Mucosa of rectum (tissue), 2 donors: Measurements from ENCODE around the gene CMTM8.
"Not testable (repeated sequence)": the region's sequence is repeated elsewhere in the genome, so short reads cannot be mapped to it uniquely, and the experiment has no call there.

Experiments
- H3K27ac ChIP-seq, 2 donors: one replicate each; pipeline ENCODE4 v1.7.0; 2013; ENCODE audit warnings: inconsistent platforms in 2 of 2, low read depth in 2 of 2, low read length in 2 of 2
- H3K27me3 ChIP-seq, 2 donors: one replicate each; pipeline ENCODE4 v1.7.0; 2013; ENCODE audit warnings: low read length in 2 of 2; ENCODE audit not compliant: control insufficient read depth in 2 of 2, insufficient read depth in 2 of 2
- H3K36me3 ChIP-seq, 2 donors: one replicate each; pipeline ENCODE4 v1.7.0; 2013; ENCODE audit warnings: low read length in 2 of 2; ENCODE audit not compliant: control insufficient read depth in 2 of 2, insufficient read depth in 2 of 2
- H3K4me1 ChIP-seq, 2 donors: one replicate each; pipeline ENCODE4 v1.7.0; 2013; ENCODE audit warnings: low read length in 2 of 2, mild to moderate bottlenecking in 1 of 2; ENCODE audit not compliant: control insufficient read depth in 2 of 2, insufficient read depth in 2 of 2
- H3K4me3 ChIP-seq, 2 donors: one replicate each; pipeline ENCODE4 v1.7.0; 2013; ENCODE audit warnings: low read length in 2 of 2
- H3K9ac ChIP-seq, 2 donors: one replicate each; pipeline ENCODE4 v1.7.0; 2013; ENCODE audit warnings: low read length in 2 of 2, low read depth in 1 of 2, mild to moderate bottlenecking in 1 of 2
- H3K9me3 ChIP-seq, 2 donors: one replicate each; pipeline ENCODE4 v1.7.0; 2013; ENCODE audit warnings: low read length in 2 of 2; ENCODE audit not compliant: control insufficient read depth in 2 of 2
- donor health status: healthy.
- donor health status: Normal muscosa, but diverticular disease.

CMTM8 gene

DNA sequence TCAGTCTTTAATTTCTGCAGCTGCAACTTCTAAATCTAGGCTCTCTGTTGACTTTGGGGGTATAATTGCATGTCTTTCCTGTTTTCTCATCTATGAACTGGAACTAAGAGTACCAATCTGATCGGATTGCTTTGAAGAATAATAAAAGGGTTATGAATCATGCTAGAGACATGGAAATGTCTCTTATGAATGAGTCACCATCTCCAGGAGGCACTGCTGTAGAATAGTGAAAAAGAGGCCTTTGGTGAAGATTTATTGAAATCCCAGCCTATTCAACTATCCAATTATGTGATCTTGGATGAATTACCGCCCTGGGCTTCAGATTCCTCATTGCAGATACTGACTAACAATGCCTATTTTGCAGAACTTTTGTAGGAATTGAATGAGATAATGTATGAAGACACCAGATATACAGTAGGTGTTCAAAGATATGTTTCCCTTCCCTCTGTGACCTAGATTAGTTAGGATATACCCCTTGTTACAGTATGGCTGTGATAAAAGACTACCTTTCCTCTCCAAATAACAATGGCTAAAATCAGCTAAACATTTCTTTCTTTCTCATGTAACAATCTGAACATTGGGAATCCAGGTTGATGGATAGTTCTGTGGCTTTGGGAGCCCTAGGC is 11.5 kb upstream of the CMTM8 start:
- Histone ChIP-seq H3K27me3 (no peaks in the 10 kb centered on the region), H3K27ac (no peak overlapping the region), H3K4me1 (no peaks in the 10 kb centered on the region), H3K9me3 (no peaks in the 10 kb centered on the region), H3K9ac (no peak overlapping the region), H3K36me3 (no peaks in the 10 kb centered on the region), H3K4me3 (no peak overlapping the region)

DNA sequence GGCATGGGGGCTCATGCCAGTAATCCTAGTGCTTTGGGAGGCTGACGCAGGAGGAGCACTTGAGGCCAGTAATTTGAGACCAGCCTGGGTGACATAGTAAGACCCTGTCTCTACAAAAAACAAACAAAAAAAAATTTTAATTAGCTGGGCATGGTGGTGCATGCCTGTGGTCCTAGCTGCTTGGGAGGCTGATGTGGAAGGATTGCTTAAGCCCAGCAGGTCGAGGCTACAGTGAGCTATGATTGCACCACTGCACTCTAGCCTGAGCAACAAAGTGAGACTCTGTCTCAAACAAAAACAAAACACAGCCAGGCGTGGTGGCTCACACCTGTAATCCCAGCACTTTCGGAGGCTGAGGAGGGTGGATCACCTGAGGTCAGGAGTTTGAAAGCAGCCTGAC is 9.7 kb upstream of the CMTM8 start:
- H3K9me3 ChIP-seq, H3K9ac ChIP-seq, H3K4me3 ChIP-seq, H3K27ac ChIP-seq, H3K36me3 ChIP-seq, H3K27me3 ChIP-seq, H3K4me1 ChIP-seq: not testable (repeated sequence)

DNA sequence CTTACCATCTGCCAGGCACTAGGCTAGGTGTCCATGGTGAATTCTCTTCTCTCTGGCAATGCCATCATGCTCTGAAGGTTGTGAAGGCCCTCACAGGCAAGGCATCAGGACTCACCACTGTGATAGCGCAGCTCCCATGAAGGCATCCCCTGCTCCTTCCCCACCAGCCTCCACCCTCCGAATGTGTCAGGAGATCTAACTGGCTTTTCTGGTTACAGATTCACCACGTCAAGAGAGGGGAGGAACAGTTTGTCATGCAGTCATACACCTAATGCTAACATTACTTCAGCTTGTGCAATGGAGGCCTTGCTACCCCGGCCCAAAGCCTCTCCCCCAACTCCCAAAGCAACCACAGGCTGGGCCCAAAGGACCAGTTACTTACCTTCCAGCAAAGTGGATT is 8.9 kb upstream of the CMTM8 start:
- no peaks in the 10 kb centered on the region for H3K27me3 ChIP-seq
- H3K36me3 ChIP-seq = no peaks in the 10 kb centered on the region
- no peak overlapping the region for H3K9ac ChIP-seq
- no peaks in the 10 kb centered on the region for H3K9me3 ChIP-seq
- no peak overlapping the region for H3K27ac ChIP-seq
- H3K4me3 ChIP-seq = no peak overlapping the region
- H3K4me1 ChIP-seq = no peaks in the 10 kb centered on the region

DNA sequence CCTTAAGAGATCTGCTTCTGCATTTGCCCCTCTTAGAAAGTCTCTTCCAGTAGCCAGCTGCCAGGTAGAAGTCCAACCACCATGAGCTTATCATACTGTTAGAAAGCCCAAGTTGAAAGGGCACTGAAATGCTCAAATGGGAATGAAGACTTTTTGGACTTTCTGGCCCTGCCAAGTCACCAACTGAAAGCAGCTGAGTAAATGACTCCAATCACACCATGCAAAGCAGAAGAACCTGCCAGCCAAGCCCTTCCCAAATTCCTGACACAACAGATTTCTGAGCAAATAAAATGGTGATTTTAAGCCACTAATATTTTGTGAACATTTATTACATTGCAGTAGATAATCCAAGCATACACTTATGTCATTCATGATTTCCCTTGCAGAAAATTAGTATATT is 2.1 kb upstream of the CMTM8 start:
- H3K27ac ChIP-seq = no peak overlapping the region
- H3K9me3 ChIP-seq = no peaks in the 10 kb centered on the region
- H3K4me1 ChIP-seq = peaks cover 3 to 10% of the 10 kb centered on the region in 2 donors
- H3K9ac ChIP-seq = no peak overlapping the region
- no peaks in the 10 kb centered on the region for H3K36me3 ChIP-seq
- peaks cover 0 to 3% of the 10 kb centered on the region in 2 donors for H3K27me3 ChIP-seq
- H3K4me3 ChIP-seq = no peak overlapping the region

DNA sequence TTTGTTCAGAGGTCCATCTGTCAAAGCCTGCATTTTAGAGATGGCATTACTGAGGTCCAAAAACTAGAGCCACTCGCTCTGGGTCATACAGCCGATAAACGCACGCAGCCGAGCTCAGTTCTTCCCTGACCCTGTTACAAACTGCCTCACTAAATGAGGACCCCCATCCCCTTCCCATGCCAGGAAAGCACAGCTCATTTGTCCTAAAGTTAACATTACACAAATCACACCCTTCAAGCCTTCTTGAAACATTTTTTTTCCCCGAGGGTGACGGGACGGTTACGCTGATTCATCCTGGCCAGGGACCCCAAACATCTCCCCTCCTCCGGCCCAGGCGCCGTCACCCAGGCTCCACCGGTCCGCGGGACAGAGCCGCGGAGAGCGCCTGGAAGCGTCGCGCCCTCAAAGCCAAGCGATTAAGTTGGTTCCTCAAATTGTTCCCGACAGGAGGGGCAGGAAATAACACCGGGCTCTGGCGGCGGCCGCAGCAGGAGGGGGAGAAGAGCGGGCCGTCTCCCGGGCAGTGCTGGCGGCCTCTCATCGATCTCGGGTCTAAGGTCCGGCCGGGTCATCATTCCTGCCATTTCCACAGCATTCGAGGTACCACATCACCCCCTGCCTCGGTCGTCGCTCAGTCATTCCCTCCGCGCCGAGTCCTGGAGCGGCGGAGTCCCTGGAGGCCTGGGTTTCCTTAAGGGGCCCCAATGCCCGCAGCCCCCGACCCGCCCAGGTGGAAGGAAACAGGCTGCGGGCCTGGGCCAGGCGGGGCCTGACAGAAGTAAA is 619 bp upstream of the CMTM8 start:
- peak overlapping the region; percentile 38 to 72 for H3K27ac ChIP-seq
- peaks cover 0 to 3% of the 10 kb centered on the region in 2 donors for H3K27me3 ChIP-seq
- no peaks in the 10 kb centered on the region for H3K36me3 ChIP-seq
- H3K9me3 ChIP-seq = no peaks in the 10 kb centered on the region
- peaks cover 3 to 10% of the 10 kb centered on the region in 2 donors for H3K4me1 ChIP-seq
- peak overlapping the region; percentile 72 for H3K4me3 ChIP-seq
- peak overlapping the region; percentile 47 to 78 for H3K9ac ChIP-seq

DNA sequence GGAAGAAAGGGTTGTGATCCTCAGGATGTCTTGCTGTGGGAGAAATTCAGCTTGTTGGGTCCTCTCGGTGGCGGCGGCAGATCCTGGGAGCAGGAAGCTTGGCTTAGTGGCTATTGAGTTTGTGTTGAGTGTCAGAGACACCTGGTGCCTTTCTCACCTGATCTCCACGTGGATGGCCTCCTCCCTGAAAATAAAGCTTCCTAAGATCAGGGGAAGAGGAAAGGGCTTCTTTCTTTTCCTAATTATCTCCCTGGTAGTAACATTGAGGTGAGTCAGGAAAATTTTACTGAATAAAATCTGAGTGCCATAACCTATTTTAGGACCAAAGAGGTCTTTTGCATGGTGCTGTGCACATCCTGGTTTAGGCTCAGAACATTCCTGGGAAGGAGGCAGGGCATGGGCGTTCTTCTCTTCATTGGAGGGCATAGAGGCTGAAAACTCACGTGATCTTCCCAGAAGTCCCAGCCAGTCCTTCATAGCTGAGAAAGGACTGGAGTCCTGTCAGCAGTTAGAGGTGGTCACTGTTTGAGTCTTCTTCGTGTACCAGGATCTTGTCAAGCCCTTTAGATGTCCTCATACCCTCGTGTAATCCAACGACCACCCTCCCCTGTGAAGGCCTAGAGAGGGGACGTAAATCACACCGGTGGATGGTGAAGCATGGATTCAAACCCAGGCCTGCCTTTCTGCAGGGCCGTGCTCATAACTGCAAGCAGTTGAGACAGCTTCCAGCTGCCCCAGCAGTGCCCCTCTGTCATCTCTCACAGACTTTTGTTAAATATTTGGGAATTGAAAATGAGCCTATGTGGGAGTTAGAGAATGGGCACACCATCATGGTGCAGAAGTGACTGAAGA is 1.1 kb downstream of the CMTM8 start:
- peak overlapping the region; percentile 72 to 77 for H3K4me3 ChIP-seq
- H3K9me3 ChIP-seq = no peaks in the 10 kb centered on the region
- peak overlapping the region; percentile 57 to 58 for H3K27ac ChIP-seq
- H3K9ac ChIP-seq = peak overlapping the region; percentile 62 to 70
- H3K36me3 ChIP-seq = no peaks in the 10 kb centered on the region
- H3K27me3 ChIP-seq = peaks cover 0 to 3% of the 10 kb centered on the region in 2 donors
- peaks cover 3 to 10% of the 10 kb centered on the region in 2 donors for H3K4me1 ChIP-seq

DNA sequence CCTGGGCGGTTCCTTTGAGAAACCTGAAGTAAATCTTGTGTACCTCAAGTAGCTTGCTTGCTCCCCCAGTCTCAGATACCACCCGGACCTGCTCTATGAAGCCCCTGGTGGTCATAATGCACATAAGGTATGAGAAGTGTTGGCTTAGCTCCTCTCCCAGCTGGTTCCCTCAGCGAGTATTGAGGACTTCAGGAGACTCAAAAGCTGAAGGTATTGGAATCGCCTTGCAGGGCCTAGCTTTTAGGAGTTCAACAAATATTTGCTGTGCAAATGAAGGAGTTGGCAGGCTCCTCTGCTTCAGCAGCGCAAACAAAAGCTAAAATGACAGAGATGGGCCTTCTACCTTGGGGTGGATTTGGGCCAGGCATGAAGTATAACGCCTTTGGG is 1.7 kb downstream of the CMTM8 start:
- peak overlapping the region; percentile 72 to 77 for H3K4me3 ChIP-seq
- no peak overlapping the region for H3K27ac ChIP-seq

DNA sequence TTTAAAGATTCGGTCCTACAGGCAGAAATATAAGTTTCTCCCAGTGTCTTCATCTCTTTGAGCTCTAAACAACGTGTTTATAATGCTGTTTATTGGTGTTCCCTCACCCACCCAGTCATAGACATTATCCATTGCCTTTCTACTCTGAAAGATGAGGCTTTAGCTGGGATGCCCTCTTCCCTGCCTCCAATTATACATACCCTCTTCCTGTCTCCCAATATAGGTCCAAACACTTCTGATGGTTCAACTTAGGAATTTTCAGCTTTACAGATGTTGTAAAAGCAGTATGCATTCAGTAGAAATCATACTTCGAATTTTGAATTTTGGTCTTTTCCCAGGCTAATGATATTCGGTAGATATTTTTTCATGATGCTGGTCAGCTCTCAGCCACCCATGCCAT is 2.6 kb downstream of the CMTM8 start:
- H3K4me3 ChIP-seq = no peak overlapping the region
- peaks cover 3 to 10% of the 10 kb centered on the region in 2 donors for H3K4me1 ChIP-seq
- no peak overlapping the region for H3K27ac ChIP-seq
- no peaks in the 10 kb centered on the region for H3K9me3 ChIP-seq
- H3K27me3 ChIP-seq = peaks cover 0 to 3% of the 10 kb centered on the region in 2 donors
- H3K36me3 ChIP-seq = no peaks in the 10 kb centered on the region
- H3K9ac ChIP-seq = no peak overlapping the region

More for the DNA sequence above, 1.7 kb downstream of the CMTM8 start:
- H3K27me3 ChIP-seq = peaks cover 0 to 3% of the 10 kb centered on the region in 2 donors
- no peaks in the 10 kb centered on the region for H3K36me3 ChIP-seq
- peaks cover 3 to 10% of the 10 kb centered on the region in 2 donors for H3K4me1 ChIP-seq
- H3K9me3 ChIP-seq = no peaks in the 10 kb centered on the region
- H3K9ac ChIP-seq = no peak overlapping the region

DNA sequence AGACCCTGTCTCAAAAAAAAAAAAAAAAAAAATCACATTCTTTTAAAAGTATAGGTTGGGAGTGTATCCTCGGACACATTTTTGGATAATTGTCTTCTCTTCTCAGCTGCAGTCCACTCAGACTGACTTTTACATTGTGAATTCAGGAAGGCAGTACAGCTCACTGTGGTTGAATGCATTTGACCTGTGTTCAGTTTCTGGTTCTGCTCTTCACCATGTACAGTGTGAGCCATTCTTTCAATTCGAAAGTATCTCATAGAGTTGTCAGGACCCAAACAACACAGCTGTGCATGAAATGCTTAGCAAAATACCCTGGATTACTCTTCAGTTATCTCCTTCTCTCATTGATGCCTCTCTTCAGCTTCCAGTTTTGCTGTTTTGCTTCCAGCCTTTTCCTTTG is 5.0 kb downstream of the CMTM8 start:
- no peaks in the 10 kb centered on the region for H3K27me3 ChIP-seq
- no peaks in the 10 kb centered on the region for H3K9me3 ChIP-seq
- no peaks in the 10 kb centered on the region for H3K36me3 ChIP-seq
- no peak overlapping the region for H3K9ac ChIP-seq
- peaks cover 3 to 10% of the 10 kb centered on the region in 2 donors for H3K4me1 ChIP-seq
- no peak overlapping the region for H3K4me3 ChIP-seq
- no peak overlapping the region for H3K27ac ChIP-seq

DNA sequence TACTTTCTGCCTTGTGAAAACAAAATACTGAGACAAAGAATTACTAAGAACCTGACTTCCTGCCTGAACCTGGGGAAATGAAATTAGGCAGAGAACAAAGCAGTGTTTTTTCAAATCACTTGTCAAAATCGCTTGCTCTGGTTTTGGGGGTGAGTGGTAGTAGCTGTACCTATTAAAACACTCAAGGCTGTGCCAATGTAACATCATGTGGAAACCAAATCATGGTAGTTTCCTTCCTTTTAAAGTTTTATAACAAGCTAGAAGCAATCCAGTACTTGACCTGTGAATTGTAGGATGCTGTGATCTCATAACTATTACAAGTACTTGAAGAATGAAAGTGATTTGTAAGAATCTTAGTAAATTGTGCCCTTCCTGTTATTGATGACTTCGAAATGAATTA is 6.7 kb downstream of the CMTM8 start:
- no peaks in the 10 kb centered on the region for H3K27me3 ChIP-seq
- no peaks in the 10 kb centered on the region for H3K9me3 ChIP-seq
- no peak overlapping the region for H3K4me3 ChIP-seq
- H3K36me3 ChIP-seq = no peaks in the 10 kb centered on the region
- H3K9ac ChIP-seq = no peak overlapping the region
- no peak overlapping the region for H3K27ac ChIP-seq
- no peaks in the 10 kb centered on the region for H3K4me1 ChIP-seq
